Measurements from ENCODE around the gene ARSI.

DNA sequence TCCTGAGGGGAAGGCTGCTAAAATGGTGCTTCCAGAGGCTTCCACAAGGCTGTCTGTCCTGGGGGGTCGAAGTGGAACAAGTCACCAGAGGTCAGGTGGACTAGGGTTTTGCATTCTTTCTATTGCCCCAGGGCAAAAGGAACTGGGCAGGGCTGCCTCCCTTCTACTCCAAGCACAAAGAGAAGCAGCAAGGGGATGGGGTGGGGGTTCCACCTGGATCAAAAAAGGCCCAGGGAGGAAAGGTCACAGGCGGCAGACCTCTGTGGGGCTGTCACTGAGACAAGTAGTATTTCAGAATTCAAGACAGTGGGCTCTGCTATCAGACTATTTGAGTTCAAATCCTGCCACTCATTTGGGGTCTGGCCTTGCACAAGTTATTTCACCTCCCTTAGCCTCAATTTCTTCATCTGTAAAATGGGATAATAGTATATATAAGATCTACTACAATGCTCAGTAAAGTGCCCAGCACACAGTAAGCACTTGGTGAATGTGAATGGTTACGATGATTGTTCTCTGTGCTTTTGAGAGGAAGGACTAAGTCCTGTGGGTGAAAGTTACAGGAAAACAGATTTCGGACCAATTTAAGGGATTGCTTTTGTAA lies 1.9 kb upstream of the ARSI start:
- TF ChIP-seq SNAI2 (CRISPR knock-in tag; IDR thresholded peaks at IDR 0.05) (no peak), ISL1 (CRISPR knock-in tag; IDR thresholded peaks at IDR 0.05) (no peak), ZFP30 (CRISPR knock-in tag; IDR thresholded peaks at IDR 0.05) (no peak), CSDC2 (CRISPR knock-in tag; IDR thresholded peaks at IDR 0.05) (no peak), ARNTL (CRISPR knock-in tag; IDR thresholded peaks at IDR 0.05; ENCODE audit: borderline replicate concordance, low read depth) (no peak), RARB (CRISPR knock-in tag; IDR thresholded peaks at IDR 0.05) (no peak), TCF4 (CRISPR knock-in tag; IDR thresholded peaks at IDR 0.05; ENCODE audit: borderline replicate concordance) (no peak), ESRRG (CRISPR knock-in tag; IDR thresholded peaks at IDR 0.05) (no peak)
- TF ChIP-seq, protein P1, sequence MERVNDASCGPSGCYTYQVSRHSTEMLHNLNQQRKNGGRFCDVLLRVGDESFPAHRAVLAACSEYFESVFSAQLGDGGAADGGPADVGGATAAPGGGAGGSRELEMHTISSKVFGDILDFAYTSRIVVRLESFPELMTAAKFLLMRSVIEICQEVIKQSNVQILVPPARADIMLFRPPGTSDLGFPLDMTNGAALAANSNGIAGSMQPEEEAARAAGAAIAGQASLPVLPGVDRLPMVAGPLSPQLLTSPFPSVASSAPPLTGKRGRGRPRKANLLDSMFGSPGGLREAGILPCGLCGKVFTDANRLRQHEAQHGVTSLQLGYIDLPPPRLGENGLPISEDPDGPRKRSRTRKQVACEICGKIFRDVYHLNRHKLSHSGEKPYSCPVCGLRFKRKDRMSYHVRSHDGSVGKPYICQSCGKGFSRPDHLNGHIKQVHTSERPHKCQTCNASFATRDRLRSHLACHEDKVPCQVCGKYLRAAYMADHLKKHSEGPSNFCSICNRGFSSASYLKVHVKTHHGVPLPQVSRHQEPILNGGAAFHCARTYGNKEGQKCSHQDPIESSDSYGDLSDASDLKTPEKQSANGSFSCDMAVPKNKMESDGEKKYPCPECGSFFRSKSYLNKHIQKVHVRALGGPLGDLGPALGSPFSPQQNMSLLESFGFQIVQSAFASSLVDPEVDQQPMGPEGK (CRISPR knock-in tag; IDR thresholded peaks at IDR 0.05; ENCODE audit: borderline replicate concordance) = no peak
- TF ChIP-seq, protein P2, sequence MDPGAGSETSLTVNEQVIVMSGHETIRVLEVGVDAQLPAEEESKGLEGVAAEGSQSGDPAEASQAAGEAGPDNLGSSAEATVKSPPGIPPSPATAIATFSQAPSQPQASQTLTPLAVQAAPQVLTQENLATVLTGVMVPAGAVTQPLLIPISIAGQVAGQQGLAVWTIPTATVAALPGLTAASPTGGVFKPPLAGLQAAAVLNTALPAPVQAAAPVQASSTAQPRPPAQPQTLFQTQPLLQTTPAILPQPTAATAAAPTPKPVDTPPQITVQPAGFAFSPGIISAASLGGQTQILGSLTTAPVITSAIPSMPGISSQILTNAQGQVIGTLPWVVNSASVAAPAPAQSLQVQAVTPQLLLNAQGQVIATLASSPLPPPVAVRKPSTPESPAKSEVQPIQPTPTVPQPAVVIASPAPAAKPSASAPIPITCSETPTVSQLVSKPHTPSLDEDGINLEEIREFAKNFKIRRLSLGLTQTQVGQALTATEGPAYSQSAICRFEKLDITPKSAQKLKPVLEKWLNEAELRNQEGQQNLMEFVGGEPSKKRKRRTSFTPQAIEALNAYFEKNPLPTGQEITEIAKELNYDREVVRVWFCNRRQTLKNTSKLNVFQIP (CRISPR knock-in tag; IDR thresholded peaks at IDR 0.05; ENCODE audit: borderline replicate concordance, low read depth) = no peak
